Measurements from ENCODE around the gene NCAM2. TPM values are rescaled to one million over a fixed set of nuclear protein-coding genes. Genes with fewer than 3 reads are reported as not detected.

NCAM2 gene
- total and polyA plus RNA-seq, 9 donors, result 0.35 to 6.8 (median 1.2) TPM

- H3K27me3 ChIP-seq, result no peaks in the 10 kb centered on the region
Observed at GRCh38 chr21:21028275-21028820, 30.1 kb downstream of the NCAM2 start.

GRCh38 chr21:21029164-21029563 lies 31.0 kb downstream of the NCAM2 start:
- Histone ChIP-seq H3K9me3 (no peaks in the 10 kb centered on the region), H3K36me3 (no peaks in the 10 kb centered on the region), H3K4me1 (ENCODE audit: insufficient read depth) (no peaks in the 10 kb centered on the region), H3K4me3 (no peak overlapping the region), H3K27me3 (no peaks in the 10 kb centered on the region), H3K27ac (no peak overlapping the region)
- WGBS, 3 donors, result 21 to 27% (median 23%) methylated on average over 2 of the region's 2 CpGs
- intact Hi-C loops (cut with DNase I), result no loop called here
- no peak for DNase-seq
- TF ChIP-seq CTCF (IDR thresholded peaks at IDR 0.05) (no peak), EP300 (IDR thresholded peaks at IDR 0.05) (no peak), POLR2A (IDR thresholded peaks at IDR 0.05) (no peak)

More at GRCh38 chr21:21028275-21028820, 30.1 kb downstream of the NCAM2 start:
- no peak overlapping the region for H3K27ac ChIP-seq
- no peak for DNase-seq
- intact Hi-C loops (cut with DNase I), result no loop called here
- no peaks in the 10 kb centered on the region for H3K9me3 ChIP-seq
- no peaks in the 10 kb centered on the region for H3K36me3 ChIP-seq
- H3K4me1 ChIP-seq (ENCODE audit: insufficient read depth), result no peaks in the 10 kb centered on the region
- no peak overlapping the region for H3K4me3 ChIP-seq
- WGBS, 3 donors, result 59 to 72% (median 61%) methylated on average over 5 of the region's 5 CpGs
- TF ChIP-seq EP300 (IDR thresholded peaks at IDR 0.05), result no peak
- no peak for TF ChIP-seq POLR2A (IDR thresholded peaks at IDR 0.05)
- no peak for TF ChIP-seq CTCF (IDR thresholded peaks at IDR 0.05)

GRCh38 chr21:21030311-21030710 lies 32.1 kb downstream of the NCAM2 start:
- DNase-seq, result no peak
- WGBS, 3 donors, result 86 to 91% (median 88%) methylated on average over 5 of the region's 5 CpGs
- no peaks in the 10 kb centered on the region for H3K27me3 ChIP-seq
- no peaks in the 10 kb centered on the region for H3K9me3 ChIP-seq
- intact Hi-C loops (cut with DNase I), result no loop called here
- TF ChIP-seq POLR2A (IDR thresholded peaks at IDR 0.05) (no peak), EP300 (IDR thresholded peaks at IDR 0.05) (no peak), CTCF (IDR thresholded peaks at IDR 0.05) (no peak)
- no peaks in the 10 kb centered on the region for H3K4me1 ChIP-seq (ENCODE audit: insufficient read depth)
- no peak overlapping the region for H3K27ac ChIP-seq
- no peak overlapping the region for H3K4me3 ChIP-seq
- H3K36me3 ChIP-seq, result no peaks in the 10 kb centered on the region

GRCh38 chr21:21034036-21034435 lies 35.8 kb downstream of the NCAM2 start:
- Histone ChIP-seq H3K4me3 (no peak overlapping the region), H3K4me1 (ENCODE audit: insufficient read depth) (no peaks in the 10 kb centered on the region), H3K36me3 (no peaks in the 10 kb centered on the region), H3K9me3 (no peaks in the 10 kb centered on the region), H3K27ac (no peak overlapping the region), H3K27me3 (no peaks in the 10 kb centered on the region)
- DNase-seq, result no peak
- 90 to 96% (median 91%) methylated on average over 2 of the region's 2 CpGs for WGBS, 3 donors
- intact Hi-C loops (cut with DNase I), result no loop called here
- TF ChIP-seq CTCF (IDR thresholded peaks at IDR 0.05) (no peak), POLR2A (IDR thresholded peaks at IDR 0.05) (no peak), EP300 (IDR thresholded peaks at IDR 0.05) (no peak)

Measured in ovary (tissue), 9 donors.